ENCODE measurements around the gene HDC.

DNA sequence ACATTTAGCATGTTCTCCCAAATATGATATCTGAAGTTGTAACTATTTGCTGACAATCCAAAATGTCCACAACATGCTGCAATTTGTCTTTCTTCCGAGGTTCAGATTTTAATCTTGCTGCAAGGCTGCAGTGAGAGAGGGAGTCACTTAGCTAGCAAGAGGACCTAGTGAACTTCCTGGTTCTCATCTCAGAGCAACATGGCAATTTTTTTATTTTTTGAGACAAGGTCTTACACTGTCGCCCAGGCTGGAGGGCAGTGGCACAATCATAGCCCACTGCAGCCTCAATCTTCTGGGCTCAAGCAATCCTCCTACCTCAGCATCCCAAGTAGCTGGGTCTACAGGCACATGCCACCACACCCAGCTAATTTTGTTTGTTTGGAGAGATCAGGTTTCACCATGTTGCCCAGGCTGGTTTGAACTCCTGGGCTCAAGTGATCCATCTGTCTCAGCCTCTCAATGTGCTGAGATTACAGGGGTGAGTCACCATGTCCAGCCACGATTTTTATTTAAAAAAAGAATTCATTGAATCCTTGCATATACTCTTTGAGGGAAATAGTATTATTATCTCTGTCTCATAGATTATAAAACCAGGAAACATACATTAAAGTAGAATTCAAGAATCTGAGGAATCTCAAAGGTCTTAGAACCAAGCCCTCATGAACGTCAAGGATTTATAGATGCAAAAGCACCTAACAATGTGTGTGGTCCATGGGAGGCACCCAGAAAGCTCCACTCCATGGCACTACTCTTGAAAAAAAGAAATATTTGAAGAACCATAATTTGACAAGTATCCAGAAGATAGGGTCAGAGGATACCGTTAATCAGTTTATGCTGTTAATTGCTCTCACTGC is 9.1 kb downstream of the HDC start:
- TF ChIP-seq LARP7 (IDR thresholded peaks at IDR 0.05) (no peak), ZSCAN29 (IDR thresholded peaks at IDR 0.05) (no peak), POLR2A (IDR thresholded peaks at IDR 0.05; ENCODE audit: low read depth, low read length) (no peak), NFYA (IDR thresholded peaks at IDR 0.05; ENCODE audit: borderline replicate concordance, low read depth, low read length) (no peak), MXI1 (IDR thresholded peaks at IDR 0.05; ENCODE audit: low read depth, low read length) (no peak)
- TF ChIP-seq, protein P1, sequence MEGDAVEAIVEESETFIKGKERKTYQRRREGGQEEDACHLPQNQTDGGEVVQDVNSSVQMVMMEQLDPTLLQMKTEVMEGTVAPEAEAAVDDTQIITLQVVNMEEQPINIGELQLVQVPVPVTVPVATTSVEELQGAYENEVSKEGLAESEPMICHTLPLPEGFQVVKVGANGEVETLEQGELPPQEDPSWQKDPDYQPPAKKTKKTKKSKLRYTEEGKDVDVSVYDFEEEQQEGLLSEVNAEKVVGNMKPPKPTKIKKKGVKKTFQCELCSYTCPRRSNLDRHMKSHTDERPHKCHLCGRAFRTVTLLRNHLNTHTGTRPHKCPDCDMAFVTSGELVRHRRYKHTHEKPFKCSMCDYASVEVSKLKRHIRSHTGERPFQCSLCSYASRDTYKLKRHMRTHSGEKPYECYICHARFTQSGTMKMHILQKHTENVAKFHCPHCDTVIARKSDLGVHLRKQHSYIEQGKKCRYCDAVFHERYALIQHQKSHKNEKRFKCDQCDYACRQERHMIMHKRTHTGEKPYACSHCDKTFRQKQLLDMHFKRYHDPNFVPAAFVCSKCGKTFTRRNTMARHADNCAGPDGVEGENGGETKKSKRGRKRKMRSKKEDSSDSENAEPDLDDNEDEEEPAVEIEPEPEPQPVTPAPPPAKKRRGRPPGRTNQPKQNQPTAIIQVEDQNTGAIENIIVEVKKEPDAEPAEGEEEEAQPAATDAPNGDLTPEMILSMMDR (IDR thresholded peaks at IDR 0.05 in 2 of 3, conservative IDR thresholded peaks at IDR 0.05 in 1 of 3; ENCODE audit: control insufficient read depth in 2 of 3, extremely low read depth in 1 of 3, insufficient read depth in 1 of 3, low read depth in 3 of 3, low read length in 3 of 3), result no peak
